Kasumi-1 (cell line): Measurements from ENCODE around the gene CELA2B.
A peak's percentile ranks its signal among the peaks of the same experiment; 100 is the strongest.
"Not testable (repeated sequence)": the region's sequence is repeated elsewhere in the genome, so short reads cannot be mapped to it uniquely, and the experiment has no call there.

ENCODE experiments used
- DNase-seq, 2 experiments: peaks; one replicate each; lab custom pipeline; 2025; lab: John Stamatoyannopoulos, UW

Gene CELA2B

DNA sequence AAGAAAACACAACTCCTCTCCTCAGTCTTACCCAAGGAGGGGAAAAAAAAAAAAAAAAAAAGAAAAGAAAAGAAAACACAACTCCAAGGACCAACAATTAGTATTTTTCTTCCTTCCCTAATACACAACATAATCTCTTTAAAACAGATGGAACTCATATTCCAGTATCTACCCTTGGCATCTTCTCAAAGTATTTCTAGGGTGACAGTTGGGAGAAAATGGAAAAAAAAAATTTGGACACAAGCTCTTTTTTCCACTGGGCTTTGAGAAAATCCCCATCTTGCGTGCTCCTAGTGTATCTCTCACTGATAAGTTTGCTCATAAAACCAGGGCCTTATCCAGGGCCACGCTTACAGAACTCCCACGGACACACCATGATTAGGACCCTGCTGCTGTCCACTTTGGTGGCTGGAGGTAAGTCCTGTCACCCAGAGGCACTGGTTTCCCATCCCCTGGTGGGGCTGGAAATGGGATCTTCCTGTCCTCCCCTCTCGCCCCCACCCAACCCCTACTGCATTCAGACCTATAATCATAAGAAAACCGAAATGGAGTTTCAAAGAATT lies at the start of gene CELA2B:
TSS of gene CELA2B (plus strand) at position 353 of the 563 bp plus-strand sequence. CDS start at position 375, 22 bp downstream.
- no peak for DNase-seq

DNA sequence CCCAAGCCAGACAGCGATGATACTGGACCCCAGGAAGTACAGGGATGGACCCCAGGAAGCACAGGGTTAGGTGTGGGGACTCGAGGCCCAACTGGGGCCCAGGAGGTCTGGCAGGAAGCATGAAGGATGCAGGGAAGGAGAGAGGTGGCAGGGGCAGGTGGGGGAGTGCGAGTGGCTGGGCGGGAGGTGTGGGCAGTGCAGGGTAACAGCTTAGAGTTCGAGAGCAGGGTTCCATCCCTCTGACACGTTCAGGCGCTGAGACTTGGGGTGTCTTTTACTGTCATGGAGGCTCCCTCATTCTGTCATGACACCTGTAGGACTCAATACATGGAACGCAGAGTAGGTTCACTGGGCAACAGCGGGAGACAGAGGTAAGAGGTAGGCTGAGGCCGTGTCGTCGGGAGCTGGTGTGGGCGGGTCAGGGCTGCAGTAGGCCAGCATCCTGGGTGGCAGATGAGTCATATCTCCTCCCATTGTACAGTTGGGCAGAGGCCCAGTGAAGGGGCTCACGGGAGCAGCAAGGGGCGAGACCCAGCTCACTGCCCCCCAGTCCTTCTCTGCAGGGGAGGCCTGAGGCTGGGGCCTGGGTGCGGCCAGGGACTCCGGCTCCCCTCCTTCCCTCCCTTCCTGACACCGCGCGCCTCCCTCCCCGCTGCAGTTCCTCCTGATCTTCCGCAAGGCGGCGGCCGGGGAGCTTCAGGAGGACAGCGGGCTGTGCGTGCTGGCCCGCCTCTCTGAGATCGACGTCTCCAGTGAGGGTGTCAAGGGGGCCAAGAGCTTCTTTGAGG lies 49.2 kb upstream of the CELA2B start:
- no peak for DNase-seq

DNA sequence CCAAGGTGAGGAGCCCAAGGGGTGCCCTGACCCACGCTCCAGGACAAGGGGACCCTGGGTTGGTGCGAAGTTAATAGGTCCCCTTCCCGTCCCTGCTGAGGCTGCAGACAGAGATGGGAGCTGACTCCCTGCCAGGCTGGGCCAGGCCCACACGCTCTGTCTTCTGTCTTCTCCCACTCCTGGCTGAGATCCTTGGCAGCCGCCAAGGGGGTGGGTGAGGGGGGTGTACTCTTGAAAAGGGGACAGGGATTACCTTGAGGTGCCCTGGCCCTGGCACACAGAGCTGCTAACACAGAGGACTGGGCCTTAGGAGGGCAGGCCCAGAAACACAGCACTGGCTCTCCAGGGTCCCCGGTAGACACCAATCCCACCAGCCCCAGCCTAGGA lies 48.6 kb upstream of the CELA2B start:
- no peak for DNase-seq

DNA sequence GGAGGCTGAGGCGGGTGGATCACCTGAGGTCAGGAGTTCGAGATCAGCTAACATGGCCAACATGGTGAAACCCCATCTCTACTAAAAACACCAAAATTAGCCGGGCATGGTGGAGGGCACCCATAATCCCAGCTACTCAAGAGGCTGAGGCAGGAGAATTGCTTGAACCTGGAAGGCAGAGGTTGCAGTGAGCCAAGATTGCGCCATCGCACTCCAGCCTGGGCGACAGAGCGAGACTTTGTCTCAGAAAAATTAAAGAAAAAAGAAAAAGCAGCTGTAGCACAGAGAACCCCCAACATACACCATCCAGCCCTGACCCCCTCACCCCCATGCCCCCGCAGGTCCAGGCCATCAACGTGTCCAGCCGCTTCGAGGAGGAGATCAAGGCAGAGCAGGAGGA lies 47.7 kb upstream of the CELA2B start:
- DNase-seq = not testable (repeated sequence)

DNA sequence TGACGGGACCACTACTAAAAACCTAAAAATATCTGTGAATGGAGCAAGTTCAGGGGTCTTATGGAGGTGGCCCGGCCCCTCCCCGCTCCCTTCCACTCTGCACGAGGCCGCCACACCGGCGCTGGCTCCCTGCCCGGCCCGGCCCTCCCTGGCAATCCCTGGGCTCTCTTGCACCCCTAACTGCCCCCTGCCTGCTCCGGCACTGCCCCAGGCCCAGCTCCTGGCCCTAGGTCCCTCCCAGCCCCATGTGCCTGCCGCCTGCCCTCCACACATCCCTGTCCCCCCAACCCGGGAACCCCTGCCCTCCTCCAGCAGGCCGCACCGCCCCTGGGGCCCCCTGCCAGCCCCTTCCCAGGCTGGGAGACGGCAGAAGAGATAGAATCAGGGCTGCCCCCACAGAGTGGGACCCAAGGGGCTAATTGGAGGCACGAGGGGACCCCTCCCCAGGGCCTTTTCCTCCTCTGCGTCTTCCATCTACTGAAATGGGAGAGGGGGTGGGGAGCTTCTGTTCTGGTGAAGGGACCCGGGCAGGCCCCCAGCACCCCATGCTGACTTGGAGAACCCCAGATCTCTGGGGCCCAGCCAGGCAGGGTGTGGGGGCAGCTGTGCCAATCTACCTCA lies 47.0 kb upstream of the CELA2B start:
- DNase-seq = no peak

DNA sequence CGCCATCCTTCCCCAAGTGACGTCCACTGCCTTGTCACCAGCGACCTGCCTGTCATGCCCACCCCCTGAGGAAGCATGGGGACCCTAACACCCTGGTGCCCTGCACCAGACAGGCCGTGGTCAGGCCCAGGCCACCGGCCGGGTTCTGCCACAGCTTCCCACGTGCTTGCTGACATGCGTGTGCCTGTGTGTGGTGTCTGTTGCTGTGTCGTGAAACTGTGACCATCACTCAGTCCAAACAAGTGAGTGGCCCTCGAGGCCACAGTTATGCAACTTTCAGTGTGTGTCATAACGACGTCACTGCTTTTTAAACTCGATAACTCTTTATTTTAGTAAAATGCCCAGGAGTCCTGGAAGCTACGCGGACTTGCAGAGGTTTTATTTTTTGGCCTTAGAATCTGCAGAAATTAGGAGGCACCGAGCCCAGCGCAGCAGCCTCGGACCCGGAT lies 46.2 kb upstream of the CELA2B start:
- no peak for DNase-seq

DNA sequence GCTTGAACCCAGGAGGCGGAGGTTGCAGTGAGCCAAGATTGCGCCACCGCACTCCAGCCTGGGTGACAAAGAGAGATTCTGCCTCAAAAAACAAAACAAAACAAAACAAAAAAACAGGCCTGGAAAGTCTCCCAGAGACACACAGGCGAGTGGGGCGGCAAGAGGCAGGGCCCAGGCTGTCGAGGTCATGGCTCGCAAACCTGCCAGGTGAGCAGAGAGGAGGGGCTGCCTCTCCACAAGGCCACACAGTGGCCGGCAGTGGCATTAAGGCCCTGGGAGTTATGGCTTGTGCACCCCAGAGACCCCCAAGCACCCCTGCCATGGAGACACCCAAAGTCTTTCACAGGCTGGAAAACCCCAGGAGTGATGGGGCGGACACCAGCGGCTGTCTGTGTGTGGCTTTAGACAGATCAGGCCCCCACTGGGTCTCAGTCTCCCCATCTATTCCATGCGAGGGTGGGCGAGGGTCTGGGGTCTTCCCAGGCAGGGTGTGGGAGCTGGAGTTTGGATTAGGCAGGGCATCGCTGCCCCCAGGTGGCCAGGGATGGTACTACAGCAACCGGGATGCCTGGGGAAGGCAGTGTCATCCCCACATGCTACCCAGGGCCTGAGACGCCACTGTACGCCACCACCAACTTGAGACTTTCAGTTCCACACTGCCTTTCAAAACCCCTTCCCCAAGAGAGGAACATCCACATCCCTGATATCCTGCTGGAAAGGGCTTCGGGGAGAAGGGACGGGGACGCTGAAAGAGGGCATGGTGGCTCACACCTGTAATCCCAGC lies 44.9 kb upstream of the CELA2B start:
- peak; percentile 36 to 43 for DNase-seq

DNA sequence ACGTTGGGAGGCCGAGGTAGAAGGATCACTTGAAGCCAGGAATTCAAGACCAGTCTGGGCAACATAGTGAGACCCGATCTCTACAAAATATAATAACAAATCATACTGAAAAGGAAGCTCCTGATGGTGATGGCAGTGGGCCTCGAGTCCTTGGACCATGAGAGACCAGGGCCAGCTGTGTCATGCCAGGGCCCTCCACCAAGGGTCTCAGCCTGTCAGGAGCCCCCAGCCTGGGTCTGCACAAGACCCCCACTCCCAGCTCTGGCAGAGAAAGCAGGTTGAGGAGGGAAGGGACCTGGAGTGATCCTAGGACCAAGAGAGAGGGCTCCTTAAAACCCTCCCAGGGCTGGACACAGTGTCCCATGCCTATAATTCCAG lies 44.3 kb upstream of the CELA2B start:
- no peak for DNase-seq

DNA sequence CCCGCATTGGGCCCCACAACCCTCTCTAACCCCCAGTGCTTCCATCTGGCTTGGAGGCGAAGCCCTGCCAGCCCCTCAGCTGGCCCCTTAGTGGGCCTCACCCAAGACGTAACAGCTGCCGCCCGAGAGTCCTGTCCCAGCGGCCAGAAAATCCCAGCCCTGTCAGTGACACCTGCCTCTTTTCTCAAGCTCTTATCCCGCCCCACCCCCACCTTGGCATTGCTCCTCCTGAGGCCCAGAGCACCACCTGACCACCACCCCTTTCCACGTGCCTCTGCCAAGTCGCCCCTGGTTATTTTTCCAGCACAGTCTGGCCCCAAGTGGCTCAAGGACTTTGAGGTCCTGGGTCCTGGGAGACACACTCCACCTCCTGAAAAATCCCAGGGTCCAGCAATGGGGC lies 43.6 kb upstream of the CELA2B start:
- no peak for DNase-seq

DNA sequence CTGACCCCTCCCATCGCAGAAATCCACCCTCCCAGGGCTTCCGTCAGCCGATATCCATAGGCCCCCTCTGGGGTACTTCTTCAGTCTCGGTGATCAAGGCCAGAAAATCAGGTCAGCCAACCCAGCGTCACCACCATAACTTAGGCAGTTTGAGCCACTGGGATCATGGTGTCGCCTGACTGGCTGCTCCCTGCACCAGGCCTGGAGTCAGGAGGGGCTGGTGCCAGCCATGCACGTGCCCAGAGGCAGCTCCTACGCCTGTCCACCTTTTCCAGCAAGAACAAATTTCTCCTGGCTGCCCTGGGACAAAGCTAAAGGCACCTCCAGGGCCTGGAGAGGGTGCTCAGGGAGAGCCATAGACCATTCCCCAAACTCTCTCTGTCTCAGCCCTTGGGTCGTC lies 42.4 kb upstream of the CELA2B start:
- no peak for DNase-seq

DNA sequence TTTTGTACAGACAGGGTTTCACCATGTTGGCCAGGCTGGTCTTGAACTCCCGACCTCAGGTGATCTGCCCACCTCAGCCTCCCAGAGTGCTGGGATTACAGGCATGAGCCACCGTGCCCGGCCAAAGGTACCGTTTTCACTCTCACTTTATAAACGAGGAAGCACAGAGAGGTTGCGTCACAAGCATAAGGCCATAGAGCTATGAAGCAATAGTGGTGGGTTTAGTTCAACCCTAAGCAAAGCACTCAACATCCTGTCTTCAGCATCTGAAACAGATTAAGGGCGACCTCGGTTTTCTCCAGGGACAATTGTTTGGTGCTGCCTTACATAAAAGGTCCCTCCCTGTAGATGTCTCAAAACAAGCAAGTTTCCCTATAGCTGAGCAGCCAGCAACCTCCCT lies 41.2 kb upstream of the CELA2B start:
- DNase-seq = peak; percentile 63 to 77

DNA sequence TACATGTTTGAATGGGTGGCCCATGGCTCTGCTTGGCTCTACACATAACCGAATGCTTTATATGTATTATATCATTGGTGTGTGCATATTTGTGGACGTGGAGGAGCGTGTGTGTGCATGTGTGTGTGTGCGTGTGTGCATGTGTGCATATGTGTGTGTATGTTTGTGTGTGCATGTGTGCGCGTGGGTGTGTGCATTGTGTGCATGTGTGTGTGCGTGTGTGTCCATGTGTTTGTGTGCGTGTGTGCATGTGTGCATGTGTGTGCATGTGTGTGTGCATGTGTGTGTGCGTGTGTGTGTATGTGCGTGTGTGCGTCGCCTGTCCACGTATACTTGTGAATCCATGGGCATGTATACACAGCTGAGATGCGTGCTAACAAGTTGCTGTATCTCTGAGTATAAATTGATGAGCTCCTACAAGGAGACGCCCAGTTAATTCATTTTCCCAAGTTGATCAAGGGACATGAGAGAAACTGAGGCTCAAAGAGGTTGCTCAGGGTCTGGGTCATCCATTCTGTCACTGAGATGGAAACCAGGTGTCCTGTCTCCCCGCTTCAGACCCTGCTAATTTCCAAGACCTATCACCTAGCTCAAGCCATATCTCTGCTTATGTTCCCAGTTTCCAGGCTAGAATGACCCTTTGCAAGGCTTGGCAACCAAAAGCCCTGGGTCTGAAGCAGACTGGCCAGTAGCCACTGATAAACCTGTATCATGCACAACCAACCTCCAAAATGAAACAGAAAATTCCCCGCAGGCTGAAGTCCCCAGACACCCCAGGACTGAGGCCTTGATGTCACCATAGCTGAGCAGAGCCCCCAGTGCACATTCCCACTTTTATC lies 40.4 kb upstream of the CELA2B start:
- no peak for DNase-seq

DNA sequence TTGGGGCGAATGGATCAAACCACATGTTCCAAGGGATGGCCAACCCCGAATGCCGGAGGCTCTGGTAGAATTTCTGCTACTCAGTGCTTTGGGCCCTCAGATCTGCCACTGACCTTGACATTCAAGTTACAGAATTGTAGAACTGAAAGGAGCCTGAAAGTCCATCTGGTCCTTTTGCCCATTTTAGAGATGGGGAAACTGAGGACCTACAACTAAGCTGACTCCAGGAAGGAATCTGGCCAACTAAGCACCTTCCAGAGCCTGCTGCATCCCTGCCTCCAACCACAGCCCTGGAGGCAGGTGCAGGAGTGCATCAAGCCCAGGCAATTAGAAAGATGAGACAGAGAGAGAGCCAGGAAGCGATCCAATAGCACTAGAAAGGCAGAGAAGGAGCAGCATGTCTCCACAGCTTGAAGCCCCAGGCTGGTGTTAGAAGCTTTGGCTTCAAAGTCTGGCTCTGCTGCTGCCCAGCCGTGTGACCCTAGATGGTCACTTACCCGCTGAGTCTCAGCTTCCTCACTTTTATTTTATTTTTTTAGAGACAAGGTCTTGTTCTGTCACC lies 38.9 kb upstream of the CELA2B start:
- DNase-seq = no peak

DNA sequence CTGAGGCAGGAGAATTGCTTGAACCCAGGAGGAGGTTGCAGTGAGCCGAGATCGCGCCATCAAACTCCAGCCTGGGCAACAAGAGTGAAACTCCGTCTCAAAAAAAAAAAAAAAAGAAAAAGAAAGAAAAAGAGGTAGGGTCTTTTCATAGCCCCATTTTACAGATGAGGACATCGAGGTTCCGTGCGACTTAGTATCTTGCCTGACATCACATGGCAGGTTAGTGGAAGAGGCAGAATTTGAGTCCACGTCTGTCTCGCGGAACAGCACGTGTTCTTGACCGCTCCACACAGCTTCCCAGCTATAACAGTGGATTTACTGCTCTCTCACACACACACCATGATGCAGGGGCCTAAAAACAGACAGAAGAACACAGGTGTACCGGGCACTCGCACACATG lies 36.6 kb upstream of the CELA2B start:
- DNase-seq = no peak

DNA sequence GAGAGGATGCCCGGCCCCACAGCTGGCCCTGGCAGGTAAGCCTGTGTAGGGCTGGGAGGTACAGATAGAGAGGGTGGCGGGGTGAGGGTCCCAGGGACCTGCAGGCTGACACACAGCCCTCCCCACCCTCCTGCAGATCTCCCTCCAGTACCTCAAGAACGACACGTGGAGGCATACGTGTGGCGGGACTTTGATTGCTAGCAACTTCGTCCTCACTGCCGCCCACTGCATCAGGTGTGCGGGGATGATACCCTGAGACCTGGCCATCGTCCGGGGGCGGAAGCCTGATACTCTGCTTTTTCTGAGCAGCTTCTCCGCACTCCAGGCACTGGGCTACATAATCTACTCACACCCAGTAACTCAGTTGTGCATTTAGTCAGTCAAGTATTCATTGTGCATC lies 35.5 kb upstream of the CELA2B start:
- no peak for DNase-seq

DNA sequence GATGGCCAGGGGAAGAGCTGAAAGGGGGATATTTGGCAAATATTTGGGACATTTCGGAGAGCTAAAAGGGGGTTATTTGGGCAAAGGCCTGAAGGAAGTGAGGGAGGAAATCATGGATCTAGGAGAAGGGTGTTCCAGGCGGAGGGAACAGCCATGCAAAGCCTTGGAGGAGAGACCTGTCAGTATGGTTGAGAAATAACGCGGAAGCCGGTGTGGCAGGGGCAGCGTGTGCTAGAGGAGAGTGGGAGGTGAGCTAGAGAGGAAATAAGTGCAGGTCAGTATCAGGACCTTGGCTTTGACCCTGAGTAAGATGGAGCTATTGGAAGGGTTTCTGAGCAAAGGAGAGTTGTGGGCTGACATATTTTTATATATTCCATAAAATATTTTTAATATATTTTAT lies 34.7 kb upstream of the CELA2B start:
- DNase-seq = no peak

DNA sequence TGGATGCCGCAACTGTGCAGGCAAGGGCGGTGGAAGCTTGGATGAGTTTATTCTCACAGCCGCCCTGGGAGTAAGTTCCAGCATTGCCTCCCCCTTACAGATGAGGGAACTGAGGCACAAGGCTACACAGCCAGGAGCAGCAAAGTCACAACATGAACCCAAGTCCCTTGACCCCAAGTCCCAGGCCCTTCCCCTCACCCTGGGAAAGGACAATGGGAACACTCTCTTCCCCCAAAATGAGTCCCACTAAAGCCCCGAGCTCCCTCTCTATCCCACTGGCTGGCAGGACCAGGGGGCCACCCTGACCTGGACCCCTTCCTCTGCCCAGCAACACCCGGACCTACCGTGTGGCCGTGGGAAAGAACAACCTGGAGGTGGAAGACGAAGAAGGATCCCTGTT lies 33.8 kb upstream of the CELA2B start:
- no peak for DNase-seq

DNA sequence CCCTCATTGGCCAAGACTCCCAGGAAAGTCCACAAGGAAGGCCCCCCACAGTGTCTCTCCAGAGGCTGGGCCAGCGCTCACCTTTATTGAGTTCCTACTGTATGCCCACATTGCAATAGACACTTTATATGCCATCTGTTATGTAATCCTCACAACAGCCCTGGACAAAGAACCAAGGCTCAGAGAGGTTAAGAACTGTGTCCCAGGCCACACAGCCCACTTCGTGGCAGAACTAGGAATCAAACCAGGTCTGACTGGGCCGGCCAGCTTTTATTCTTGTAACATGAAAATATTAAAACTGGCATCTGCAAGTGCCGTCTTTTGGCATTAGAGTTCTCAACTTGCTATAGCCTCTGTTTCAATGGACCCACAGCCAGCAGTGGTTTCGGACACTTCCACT lies 33.1 kb upstream of the CELA2B start:
- DNase-seq = no peak

DNA sequence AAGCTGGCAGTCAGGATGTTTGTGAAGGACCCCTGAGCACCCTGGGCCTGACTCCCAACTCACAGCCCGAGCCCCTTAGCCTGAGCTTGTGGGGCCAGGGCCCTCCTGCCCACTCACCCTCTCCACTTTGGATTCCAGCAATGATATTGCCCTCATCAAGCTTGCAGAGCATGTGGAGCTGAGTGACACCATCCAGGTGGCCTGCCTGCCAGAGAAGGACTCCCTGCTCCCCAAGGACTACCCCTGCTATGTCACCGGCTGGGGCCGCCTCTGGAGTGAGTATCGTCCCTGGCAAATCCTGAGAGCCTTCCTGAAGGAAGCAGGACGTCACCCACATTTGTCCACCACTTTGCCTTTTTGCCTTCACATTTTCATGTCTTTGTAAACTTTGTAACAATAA lies 32.6 kb upstream of the CELA2B start:
- no peak for DNase-seq

DNA sequence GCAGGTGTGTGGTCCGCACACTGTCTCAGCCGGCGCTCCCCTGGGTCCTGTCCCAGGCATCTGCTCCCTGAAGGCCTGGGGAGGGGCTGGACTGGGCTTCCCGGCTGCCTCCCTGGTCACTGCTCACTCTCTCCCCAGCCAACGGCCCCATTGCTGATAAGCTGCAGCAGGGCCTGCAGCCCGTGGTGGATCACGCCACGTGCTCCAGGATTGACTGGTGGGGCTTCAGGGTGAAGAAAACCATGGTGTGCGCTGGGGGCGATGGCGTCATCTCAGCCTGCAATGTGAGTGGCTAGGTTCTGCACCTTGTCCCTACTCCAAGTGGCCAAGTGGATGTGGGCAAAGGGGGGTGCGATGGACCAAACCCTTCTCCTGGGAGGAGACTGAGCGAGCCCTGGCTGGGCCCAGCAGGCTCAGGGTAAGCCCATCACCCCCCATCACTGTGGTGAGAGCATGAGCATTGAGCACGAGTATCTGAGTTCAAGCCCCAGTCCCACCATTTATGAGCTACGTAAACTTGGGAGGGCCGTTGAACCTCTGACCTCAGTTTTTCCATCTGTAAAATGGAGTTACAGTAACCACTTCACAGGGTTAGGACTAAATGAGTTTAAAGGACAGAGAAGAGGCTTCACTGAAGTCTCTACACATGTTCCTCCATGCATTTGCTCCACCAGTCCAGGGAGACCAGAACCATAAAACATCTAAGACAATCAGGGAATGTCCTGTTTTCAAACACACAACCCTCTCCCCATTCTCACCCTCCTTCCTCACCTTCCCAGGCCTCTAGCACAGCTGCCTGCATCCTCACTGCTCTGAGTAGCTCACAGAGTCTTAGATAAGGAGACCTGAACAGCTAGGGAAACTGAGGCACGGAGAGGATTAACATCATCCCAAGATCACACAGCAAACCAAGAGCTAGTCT lies 31.2 kb upstream of the CELA2B start:
- no peak for DNase-seq
